NCI-H748 treated with DMSO at 0.1 percent for 48 hours (cell line): ENCODE results near the gene DNMBP.
"Not testable (repeated sequence)": the region's sequence is repeated elsewhere in the genome, so short reads cannot be mapped to it uniquely, and the experiment has no call there.

Experiments
- DNase-seq: peaks from one replicate; lab custom pipeline; 2025; lab: John Stamatoyannopoulos, UW

The DNMBP gene

DNA sequence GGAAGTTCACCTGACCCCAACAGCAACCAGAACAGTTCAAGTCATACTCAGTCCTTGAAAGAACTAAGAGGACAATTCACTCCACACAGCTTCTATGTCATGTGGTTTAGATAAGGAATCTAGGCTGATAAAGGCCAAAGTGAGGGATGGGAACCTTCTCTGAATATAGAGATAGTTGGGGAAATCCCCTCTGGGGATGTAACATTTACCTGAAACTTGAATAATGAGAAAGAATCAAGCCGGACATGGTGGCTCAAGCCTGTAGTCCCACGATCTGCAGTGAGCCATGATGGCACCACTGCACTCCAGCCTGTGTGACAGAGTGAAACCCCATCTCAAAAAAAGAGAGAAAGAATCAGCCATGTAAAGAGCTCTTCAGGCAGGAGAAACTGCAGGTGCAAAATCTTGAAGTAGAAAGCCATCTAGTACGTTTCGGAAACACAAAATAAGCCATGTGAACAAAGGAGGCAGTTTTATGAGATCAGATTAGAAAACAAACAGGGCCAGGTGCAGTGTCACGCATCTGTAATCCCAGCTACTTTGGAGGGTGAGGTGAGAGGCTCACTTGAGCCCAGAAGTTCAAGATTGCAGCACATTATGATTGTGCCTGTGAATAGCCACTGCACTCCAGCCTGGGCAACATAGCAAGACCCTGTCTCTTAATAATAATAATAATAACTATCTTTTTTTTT is 4.5 kb upstream of the DNMBP start:
- no peak for DNase-seq

DNA sequence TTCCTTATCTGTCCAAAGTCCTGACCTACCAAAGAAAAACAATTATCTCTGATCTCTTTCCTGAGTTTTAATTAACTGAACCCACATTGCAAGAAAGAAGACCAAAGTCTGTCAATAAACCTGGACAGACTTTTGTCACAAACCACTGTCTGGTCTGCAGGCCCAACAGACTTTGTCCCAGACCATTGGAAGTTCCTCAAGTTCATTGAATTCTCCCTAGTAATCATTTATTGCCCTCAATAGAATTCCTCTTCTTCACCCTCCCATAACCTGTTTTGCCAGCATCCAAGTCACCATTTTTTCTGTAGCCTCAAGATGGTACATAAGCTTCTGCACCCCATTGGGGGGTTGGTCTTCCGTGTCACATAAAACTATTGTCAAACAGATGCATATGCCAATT is 3.9 kb upstream of the DNMBP start:
- no peak for DNase-seq

DNA sequence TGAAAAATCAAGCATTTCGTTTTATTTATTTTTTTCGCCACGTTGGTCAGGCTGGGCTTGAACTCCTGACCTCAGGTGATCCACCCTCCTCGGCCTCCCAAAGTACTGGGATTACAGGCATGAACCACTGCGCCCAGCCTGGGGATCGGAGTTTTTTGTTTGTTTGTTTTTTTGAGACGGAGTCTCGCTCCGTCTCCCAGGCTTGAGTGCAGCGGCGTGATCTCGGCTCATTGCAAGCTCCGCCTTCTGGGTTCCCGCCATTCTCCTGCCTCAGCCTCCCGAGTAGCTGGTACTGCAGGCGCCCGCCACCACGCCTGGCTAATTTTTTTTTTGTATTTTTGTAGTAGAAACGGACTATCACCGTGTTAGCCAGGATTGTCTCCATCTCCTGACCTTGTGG is 2.2 kb upstream of the DNMBP start:
- not testable (repeated sequence) for DNase-seq

DNA sequence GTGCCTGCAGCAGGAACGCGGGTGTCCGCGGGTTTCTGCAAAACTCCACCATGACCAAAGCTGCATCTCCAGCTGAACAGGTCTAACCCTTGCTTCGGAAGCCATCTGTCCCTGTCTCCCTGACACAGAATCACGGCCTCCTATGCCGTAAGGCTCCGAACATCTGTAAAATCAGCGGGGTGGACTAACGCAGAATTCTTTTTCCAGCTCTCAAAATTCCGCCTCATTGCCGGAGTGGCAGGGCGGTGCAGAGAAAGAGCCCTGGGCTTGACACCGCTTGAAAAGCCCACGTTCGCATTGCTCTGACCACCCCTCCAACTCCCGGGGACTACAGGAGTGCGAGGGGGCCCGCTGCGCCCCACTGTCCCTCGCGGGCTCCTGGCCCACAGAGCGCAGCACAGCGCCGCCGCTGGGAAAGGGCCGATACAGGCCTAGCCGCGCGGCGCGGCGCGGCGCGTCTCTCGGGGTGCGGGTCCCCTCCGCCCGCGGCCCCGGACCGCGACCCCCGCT is 409 bp downstream of the DNMBP start:
- DNase-seq = no peak

DNA sequence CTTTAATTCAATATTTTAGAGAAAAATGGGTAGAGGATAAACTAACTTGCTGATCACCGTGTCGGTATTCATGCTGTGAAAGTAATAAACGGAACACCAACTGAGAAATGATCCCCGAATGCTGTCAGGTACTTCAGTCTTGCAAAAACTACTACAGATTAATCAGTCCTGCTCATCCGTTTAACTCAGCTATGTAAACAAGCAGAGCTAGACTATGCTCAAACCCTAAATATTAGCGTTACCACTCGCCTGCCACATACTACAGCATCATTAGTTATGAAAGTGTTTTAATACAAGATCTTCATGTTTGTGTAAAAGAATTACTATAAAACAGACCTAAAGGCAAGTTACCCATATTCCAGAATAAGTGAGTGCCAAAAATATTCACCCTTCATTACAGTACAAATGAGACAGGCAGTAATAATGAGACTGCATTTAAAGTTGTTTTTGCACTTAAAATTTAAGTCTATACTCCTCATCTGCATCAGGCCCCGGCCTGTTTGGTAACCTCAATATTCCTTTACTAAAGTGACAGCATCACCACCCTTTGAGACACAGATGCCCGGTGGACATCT is 952 bp downstream of the DNMBP start:
- DNase-seq = no peak

DNA sequence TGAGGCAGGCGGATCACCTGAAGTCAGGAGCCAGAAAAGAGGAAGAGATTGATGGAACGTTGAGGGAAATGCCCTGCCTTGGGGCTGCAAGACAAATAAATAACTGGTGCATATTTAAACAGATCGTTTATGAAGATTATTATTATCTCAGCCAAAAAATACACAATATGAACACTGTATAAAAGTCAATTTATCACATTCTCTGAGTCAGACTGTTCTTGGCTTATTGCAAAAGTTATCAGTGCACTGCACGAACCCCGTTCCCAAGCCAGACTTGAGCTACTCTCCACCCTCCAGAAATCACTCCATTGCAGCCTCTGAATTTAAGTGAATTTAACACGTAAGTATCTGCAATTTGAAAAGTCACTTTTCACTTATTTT is 1.6 kb downstream of the DNMBP start:
- DNase-seq = no peak

- DNase-seq = no peak
These were observed 2.3 kb downstream of the DNMBP start for GRCh38 chr10:100007231-100008141.

DNA sequence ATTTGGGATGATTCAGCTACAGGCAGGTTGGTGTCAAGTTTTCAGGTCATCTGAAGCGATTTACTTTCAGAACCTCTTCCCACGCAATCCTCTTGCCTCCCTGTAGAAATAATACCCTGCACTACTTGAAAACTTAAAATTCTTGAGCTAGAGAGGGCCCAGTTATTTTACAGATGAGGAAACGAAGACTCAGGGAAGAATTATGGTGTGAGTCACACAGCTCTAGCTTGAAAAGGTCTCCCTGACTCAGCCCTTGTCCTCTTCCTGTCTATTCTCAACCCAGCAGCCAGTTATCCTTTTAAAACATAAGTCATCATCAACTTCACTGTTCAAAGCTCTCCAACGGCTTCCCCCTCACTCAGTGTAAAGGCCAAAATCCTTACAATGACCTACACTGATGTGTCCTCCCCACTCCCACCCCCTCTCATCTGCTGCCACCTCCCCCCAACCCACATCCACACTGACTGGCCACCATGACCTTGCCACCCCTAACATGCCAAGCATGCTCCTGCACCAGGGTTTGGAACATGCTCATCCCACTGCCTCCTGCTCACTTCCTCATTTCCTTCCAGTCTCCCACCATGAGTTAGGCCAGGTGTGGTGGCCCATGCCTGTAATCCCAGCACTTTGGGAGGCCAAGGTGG is 3.4 kb downstream of the DNMBP start:
- no peak for DNase-seq

- DNase-seq = no peak
These were observed 4.8 kb downstream of the DNMBP start for GRCh38 chr10:100004805-100005510.

DNA sequence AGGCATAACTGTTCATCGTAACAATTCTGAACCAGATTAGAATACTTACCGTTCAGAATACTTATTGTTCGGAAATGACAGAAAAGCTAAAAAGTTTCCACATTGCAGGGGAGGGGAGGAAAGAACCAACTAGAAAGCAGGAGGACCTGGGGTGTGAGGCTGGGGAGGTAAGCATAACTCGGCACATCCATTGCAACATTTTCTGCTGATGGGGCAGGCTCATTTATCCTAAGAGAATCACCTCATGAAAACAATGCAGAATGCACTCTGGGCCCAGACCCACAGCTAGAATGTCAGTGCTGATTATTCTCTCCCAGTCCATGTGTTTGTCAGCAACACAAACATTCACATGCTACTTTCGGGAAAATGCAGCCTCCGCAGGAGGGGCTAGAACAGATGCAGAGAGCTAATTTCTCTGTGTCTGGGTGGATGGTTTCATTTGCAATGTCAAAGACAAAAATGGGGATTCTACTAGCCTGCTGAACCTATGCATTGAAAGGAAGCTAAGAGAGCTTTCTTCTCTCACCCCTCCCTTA is 9.6 kb downstream of the DNMBP start:
- DNase-seq = no peak

DNA sequence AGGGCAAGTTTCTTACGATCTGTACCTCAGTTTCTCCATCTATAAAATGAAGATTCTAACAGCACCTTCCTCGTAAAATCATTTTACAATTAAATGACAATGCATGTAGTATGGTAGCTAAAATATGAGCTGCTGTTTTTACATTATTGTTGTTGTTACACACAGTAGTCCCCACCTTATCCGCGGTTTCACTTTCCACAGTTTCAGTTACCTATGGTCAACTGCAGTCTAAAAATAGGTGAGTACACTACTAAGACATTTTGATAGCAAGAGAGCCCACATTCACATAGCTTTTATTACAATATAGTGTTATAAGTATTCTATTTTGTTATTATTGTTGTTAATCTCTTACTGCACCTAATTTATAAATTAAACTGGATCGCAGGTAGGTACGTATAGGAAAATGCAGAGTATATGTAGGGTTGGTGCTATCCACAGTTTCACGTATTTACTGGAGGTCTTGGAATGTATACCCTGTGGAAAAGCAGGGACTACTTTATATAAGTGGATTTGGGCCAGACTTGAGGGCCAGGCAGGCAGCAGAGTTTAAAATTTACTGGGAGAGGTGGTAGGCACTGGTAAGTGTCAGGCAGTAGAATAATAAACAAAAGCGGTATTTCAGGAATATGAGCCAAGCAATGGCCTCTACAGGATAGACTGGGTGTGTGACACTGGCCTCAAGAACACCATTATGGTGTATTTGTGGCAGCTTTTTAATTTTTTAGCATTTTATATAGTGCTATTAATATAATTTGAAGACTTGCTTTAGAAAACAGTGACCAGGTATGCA is 10.2 kb downstream of the DNMBP start:
- DNase-seq = no peak

- DNase-seq = no peak
These were observed 10.9 kb downstream of the DNMBP start for GRCh38 chr10:99998889-99999288.

- DNase-seq = no peak
These were observed 12.8 kb downstream of the DNMBP start for GRCh38 chr10:99996671-99997648.

DNA sequence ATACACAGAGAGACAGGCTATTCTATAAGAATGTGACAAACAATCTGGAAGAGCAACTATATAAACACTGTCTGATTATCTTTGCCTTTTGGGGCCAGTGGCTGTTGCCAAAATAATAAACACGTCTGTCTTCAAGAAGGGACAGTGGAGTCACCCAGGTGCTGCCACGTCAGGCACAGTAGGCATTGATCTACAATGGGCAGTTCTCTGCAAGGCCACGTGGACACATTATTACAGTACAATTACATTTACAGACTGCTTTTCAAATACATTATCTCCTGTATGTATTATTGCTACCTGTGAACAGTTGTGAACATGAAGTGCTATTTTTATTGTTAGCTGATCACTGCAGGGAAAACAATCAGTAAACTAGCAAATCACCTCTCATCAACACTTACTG is 14.0 kb downstream of the DNMBP start:
- DNase-seq = no peak

DNA sequence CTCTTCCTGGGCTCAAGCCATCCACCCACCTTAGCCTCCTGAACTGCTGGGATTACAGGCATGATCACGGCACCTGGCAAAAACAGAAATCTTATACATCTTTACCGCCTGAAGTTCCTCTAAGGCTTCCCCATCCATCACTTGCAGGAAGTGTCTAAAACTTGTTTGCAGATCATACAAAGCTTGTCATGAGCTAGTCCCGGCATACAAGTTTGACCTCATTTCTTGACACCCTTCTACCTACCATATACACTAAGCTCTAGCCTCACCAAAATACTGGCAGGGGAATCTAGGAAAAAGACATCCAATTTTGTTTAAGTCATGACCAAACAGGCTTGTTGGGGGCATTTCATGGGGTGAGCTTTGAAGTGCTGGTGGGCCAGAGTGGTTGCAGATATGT is 14.5 kb downstream of the DNMBP start:
- DNase-seq = no peak

DNA sequence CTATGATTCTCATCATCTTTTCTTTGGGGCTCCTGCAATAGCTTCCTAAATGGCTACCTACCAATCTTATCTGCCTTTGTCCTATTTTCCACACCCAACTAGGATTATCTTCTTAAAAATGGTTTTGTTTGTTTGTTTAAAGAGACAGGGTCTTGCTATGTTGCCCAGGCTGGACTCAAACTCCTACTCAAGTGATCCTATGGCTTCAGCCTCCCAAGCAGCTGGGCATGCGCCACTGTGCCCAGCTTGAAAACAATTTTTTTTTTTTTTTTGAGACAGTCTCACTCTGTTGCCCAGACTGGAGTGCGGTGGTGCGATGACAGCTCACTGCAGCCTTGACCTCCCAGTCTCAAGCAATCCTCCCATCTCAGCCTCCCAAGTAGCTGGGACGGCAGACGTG is 14.9 kb downstream of the DNMBP start:
- DNase-seq = no peak

DNA sequence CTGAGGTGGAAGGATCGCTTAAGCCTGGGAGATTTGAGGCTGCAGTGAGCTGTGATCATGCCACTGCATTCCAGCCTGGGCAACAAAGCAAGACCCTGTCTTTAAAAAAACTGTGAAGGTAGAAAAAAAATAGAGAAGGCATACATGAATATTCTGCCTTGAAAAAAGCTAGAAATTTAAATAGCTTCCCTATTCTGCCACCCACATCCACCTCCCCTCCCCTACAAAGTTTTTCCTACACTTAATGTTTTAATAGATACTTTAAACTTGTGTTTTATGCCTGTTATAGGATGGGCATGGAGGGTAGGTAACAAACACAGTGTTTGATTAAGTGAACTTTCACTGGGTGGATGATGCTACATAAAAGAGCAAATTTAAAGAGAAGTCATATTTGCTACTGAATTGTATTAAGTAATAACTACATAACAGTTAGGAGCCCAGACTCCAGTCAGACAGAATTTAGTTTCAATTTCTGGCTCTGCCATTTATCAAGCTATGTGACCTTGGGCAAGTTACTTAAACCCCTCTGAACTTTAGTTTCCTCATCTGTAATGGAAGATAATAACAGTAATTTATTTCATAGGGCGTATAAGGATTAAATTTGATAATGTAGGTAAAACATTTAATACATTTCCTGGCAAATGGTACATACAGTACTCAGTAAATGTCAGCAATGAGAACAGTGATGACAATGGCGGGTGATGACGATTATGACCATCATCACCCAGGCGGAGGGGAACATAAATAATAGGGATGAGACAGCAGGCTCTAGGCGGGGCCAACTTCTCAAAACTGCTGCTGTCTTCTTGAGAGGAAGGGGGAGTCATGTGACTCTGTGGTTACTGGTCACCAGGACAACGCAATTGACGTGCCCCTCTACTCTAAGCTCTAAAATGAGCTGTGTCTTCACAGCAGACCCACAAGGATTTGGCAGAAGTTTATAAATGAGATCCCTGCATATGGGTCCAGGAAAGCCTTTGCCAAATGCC is 15.8 kb downstream of the DNMBP start:
- no peak for DNase-seq

DNA sequence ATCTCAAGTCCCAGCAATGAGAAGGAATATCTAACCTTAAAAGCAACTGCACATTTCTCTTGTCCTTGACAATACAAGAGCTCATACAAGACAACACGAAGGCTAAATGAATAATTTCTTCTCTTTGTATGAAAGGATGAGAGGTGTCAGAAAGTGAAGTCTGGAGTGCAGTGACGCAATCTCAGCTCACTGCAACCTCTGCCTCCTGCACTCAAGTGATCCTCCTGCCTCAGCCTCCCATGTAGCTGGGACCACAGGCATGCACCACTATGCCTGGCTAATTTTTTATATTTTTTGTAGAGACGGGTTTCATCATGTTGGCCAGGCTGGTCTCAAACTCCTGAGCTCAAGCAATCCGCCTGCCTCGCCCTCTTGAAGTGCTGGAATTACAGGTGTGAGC is 24.1 kb downstream of the DNMBP start:
- not testable (repeated sequence) for DNase-seq
